GM19463 (cell line): ENCODE results near the gene PLEKHM3.

Experiments used
- ATAC-seq: cut with Tn5 transposase; IDR thresholded peaks from one replicate; pipeline ENCODE4 v1.9.1; 2021; ENCODE audit warnings: mild to moderate bottlenecking, moderate library complexity; ENCODE audit not compliant: unreplicated experiment

PLEKHM3 gene

DNA sequence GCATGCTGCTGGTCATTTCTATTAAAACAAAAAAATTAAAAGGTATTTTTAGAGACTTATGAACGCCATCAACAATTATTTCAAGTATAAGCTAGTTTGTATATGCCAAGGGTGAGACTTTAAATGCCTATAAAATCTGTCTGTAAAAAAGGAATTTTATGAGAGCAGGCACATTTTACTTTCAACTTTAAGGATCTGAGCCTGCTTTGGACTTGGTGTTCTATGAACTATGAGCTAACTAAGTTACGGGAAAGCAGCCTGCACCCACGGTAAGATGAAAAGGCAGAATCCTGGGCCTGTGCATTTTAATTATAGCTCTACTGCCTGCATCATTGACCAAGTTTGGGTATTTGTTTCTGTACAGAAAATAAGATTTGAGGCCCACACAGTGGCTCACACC lies 95.4 kb downstream of the PLEKHM3 start:
- no peak for ATAC-seq

DNA sequence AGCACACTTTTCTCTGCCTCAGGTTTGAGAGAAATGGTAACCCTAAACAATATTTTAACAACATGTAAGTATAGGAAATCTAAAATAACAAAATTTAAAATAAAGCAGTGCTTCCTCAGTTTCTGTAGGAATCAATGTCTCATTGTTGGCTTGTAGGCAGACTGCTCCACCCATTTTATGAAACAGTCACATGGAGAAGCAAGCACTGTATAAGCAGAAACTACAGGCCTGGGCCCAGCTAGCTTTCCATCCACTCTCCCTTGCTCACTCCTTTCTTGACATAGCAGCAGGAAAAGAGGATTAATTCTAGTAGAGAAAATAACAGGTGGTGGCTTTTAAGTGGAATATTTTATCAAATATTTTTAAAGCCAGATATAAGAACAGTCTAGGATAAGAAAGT lies 97.2 kb downstream of the PLEKHM3 start:
- ATAC-seq, result no peak

DNA sequence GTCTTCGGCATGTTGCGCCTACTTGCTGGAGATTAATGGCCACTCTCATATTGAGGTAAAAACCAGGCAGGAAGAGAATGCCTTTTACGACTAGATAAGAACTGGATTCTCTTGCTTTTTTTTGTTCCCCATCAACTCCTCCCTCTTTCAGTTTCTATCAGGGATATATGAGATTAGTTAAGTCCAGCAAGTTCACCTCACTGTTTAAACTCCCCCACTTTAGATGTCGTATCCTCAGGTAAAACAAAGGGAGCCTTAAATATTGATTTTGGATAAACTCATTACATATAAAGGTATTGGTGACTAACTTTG lies 98.4 kb downstream of the PLEKHM3 start:
- no peak for ATAC-seq

DNA sequence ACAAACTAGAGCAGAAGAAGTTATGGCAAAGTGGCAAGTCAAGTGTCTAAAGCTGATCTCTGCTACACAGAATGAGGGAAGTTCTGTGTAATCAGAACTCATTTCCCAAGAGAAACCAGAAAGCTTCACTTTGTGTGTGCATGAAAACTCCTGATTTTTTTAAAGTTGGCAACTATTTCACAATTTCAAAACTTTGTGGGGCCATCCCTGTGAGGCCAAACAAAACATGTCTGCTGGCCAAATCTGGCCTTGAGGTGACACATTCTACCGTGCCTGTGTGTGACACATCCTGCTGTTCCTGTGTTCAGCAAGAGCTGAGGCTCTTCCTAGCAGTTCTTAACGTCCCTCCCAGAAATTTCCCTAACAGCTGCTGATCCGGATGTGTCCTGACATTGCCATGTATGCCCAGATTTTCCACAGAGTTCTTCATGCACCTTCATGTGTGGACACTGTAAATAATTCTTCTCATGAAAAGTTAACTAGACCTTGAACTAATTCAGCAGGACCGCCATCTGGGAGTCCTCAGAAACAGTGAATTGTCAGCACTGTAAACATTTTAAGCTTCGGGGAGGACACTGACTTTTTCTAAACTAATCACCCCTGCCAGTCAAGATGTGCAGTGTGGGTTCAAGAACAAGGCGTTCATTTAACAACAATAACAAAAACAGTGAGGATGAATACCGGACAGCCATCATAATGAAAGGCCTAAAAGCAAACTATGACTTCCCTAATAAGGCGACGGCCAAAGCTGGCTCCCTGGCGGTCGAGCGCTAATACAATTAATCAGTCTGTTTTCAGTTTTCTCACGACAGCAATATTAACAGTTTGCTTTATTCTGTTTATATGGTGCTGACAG lies 99.0 kb downstream of the PLEKHM3 start:
- ATAC-seq, result no peak

DNA sequence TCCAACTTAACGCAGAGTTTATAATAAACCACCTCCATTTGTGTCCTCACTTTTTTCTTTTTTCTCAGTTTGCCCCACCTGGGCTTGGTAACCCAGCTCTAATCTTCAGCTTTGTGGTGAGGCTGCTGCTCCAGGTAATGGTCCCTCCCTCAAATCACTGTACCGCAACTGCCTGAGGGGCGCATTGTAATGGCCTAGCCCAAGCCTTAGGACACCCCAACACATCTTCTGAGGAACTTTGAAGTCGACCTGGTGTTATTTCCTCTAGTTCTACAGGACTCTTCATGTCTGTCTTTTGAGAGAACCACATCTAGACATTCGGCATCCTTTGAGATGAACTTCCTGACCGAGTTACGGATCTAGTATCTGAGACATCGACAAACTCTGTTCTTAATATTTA lies 99.7 kb downstream of the PLEKHM3 start:
- no peak for ATAC-seq

DNA sequence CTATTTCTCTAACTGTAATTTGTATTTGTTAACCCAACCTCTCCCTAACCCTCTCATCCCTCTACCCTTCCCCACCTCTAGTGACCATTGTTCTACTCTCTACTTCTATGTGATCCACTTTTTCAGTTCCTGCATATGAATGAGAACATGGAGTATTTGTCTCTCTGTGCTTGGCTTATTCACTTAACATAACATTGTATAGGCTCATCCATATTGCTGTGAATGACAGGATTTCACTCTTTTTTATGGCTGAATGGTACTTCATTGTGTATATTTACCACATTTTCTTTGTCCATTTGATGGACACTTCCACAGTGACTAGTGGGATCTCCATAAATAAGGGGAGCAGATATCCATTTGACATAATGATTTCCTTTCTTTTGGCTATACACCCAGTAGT lies 103.7 kb downstream of the PLEKHM3 start:
- ATAC-seq, result no peak

DNA sequence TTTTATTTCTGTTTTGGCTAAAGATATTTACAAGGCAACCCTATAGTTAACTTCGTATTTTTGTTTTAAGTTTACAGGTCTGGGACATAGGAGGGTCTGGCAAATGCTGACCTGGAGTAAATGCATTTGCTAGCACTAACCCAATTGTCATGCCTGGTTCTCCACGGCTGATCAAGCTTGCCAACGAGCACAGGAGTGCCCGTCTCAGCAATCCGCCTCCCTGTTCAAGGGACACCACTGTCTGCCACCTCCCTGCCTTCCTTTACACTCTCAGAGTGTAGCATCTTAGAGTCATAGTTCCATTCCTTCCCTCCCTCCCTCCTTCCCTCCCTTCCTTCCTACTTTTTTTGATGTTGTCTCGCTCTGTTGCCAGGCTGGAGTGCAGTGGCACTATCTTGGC lies 104.6 kb downstream of the PLEKHM3 start:
- no peak for ATAC-seq

DNA sequence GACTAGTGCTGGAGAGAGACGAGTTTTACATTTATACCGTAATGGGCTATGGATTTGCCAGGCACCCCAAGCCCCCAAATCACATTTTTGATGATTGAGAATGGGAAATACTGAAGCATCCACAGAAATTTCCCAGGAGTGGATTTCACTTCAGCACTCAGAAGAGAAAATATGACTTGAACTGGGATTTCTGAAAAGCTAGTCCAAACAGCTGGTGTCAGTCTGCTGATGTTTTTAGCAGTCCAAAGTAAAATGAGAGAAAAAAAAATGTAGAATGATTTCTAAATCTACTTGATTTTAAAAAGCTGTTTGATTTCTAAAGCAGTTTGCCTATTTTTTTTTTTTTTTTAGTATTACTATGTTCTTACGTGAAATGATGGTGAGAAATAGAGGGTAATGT lies 105.0 kb downstream of the PLEKHM3 start:
- ATAC-seq, result no peak

DNA sequence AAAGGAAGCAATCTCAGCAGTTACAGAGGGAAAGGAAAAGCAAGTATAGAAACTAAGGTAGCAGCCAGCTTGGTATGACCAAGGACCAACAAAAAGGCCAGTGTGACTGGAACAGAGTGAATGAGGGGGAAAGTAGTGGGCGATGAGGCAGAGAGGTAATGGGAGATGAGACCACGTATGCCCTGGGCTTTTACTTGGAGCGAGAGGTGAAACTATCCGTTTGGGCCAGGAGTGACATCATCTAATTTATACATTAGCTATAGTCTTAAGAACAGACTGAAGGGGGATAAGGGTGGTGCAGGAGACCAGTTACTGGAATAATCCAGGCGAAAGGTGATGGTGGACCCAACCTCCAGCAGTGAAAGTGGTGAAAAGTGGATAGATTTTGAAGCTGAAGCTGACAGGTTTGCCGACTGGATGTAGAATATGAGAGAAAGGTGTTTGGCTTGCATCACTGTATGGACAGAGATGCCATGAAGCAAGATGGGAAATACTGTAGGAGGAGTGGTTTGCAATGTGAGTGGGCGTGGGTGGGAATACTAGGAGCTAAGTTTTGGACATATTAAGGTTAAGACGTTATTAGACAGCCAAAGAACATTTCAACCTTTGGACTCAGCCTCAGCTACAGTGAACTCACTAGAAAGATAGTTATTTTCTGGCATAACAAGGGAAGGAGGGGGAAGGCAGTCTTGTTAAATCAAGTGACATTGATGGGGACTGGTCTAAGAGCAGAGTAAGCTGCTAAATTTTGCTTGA lies 106.0 kb downstream of the PLEKHM3 start:
- ATAC-seq, result no peak

DNA sequence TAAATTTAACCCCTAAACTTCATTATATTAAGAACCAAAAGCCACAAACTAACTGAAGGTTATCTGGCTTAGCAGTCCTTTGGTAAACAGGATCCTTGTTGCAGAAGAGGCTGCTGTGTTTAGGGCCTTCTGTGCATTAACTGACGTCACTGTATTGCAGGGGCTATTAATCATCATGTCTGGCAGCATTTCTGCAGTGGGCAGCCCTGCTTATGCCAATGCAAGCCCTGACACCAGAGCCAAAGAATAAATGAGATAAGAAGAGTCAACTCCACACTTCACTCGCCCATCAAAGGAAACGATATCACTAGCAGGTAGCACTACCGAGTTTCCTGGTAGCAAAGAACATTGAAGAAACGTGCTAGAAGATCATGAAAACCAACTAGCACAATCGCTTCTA lies 110.6 kb downstream of the PLEKHM3 start:
- ATAC-seq, result no peak

DNA sequence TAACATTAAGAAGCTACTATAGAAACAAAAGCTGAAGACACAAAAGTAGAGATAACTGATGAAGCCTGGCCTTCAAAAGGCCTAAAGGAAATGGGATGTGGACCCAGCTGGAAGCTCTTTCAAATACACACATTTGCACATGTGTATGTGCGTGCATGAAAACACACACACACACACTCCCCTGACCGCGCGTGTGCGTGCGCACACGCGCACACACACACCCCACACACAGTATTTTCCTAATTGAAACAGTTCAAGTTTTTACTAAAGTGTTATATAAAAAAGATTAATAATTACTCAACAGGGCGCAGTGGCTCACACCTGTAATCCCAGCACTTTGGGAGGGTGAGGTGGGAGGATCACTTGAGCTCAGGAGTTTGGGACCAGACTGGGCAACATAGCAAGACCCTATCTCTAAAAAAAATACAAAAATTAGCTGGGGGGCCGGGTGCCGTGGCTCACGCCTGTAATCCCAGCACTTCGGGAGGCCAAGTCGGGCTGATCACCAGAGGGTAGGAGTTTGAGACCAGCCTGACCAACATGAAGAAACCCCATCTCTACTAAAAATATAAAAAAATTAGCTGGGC lies 111.5 kb downstream of the PLEKHM3 start:
- no peak for ATAC-seq

DNA sequence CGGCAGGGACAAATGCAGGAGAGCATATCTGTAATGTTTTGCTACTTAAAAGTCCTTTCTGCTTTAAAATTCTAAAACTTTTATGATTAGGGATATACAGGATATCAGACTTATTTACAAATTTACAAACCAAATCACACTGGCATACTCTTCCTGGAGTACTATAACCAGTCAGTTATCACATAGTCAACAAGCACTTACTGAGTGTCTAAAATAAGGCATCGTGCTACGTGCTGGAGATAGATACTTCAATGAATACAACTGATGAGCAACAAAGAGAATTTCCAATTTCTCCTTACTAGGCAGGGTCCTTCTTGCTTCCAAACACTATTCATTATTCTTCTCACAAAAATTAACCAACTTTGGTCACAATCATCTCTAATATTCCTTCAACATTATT lies 113.5 kb downstream of the PLEKHM3 start:
- no peak for ATAC-seq

DNA sequence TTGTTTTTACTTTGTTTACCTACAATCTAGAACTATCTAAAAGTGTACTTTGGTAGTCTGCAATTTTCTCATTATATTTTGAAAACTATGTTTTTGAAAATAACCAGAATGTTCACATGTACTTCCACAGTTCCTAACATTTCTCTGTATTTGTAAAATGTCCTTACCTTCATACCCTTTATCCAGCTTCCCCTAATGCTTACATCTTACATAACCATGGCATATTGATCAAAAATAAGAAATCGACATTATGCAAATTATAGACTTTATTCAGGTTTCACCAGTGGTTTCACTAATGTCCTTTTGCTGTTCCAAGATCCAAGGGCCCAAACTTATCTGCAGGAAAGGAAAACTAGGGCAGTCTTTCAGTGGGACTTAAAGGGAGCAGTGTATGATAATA lies 114.1 kb downstream of the PLEKHM3 start:
- no peak for ATAC-seq

DNA sequence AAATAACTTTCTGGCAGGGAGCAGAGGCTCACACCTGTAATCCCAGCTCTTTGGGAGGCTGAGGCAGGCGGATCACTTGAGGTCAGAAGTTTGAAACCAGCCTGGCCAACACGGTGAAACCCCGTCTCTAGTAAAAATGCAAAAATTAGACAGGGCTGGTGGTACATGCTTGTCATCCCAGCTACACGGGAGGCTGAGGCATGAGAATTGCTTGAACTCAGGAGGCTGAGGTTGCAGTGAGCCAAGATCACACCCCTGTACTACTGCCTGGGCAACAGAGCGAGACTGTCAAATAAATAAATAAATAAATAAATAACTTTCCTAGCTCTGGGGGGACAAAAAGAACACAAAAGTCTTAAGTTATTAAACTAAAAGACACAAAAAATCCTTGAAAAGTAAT lies 118.8 kb downstream of the PLEKHM3 start:
- ATAC-seq, result peak; percentile 55

DNA sequence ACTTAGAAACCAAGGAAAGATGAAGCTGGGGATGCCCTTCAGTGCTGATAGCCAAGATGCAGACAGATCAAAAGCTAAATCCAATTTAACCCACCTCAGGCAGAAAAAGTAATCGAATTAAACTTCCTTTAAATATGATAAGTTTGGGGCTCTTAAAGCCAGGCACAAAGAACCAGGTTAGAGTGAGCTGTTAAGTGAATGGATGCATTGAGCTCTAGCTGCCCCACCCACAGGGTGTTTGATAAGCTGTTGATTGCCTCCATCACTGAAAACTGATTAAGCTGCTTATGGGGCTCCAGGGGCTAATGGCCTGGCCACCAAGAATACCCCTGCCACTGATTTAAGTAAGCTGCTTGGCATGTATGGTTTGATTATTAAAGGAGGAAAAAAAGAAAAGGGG lies 119.8 kb downstream of the PLEKHM3 start:
- no peak for ATAC-seq

DNA sequence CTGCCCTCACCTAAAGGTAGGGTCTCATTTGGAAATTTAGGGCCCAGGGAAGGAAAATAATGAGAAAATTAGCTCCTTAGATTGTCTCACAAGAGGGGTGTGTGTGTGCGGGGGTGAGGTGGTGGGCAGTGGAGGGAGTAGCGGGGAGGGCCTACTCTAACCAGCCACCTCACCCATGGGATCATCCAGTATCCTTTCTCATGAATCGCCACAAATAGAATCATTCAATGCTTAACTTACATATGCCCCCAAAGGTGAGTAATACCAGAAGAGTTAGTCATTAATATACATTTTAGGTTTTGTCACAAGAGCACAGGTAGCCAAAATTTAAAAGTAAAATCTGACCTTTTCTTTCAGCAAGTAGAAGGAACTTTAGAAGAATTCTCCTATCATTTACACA lies 122.1 kb downstream of the PLEKHM3 start:
- no peak for ATAC-seq

DNA sequence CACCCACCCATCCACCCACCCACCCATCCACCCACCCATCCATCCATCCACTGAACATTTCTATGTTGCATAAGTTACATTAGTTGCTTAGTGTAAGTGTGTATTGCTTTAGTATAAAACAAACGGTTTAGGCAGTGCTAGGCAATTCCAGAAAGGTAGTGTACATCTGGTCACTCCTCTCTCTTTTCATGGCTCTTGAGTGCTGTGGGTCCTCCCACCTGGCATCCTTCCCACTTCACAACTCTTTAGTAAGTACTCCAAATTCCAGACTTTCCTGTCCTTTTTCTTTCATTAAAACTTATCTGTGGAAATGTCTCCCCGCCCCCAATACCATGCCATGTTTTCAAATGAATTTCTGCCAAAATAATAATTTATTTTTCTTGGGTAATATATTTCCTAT lies 122.5 kb downstream of the PLEKHM3 start:
- ATAC-seq, result no peak

DNA sequence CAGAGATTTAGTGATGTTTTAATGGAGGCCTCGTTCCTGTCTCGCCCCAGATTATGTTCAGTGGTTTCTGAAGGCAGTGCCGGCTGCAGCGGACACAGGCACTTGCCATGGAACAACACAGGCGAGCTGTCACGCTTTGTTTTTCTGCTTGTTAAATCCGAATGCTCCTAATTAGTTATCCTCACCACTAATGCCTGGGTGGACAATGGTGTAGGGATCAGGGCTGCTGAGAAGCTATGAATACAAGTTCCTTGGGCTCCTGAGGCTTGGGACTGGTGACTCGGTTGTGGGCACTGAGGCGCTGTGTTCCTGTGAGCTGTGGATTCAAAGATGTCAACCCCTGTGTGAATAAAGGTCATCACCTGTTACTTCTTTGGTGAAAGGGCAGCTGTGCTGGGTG lies 123.5 kb downstream of the PLEKHM3 start:
- ATAC-seq, result no peak

DNA sequence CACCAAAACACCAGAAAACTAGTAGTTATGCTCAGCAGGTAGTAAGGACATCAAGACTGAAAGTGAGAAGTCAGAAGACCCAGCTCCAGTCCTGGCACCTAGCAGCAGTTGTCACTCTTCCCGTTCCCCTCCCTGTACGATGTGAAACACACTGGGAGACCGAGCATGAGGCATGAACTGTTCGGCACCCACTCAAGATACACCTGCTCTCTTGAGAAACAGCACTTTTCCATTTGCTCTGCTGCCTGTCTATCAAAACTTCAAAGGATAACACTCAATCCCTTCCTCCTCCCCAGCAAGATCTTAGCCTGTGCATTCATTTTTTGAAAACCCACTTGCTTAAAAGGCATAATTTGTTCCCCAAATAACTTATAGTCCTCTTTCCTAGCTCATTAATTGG lies 123.9 kb downstream of the PLEKHM3 start:
- no peak for ATAC-seq

DNA sequence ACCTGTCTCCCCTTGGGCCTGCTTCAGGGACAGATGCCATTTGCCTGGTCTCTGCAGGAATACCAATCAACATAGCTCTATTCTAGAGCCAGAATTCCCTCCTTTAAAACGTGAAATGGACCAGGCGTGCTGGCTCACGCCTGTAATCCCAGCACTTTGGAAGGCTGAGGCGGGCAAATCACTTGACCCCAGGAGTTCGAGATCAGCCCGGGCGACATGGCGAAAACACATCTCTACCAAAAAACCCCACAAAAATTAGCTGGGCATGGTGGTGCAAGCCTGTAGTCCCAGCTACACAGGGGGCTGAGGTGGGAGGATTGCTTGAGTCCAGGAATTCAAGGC lies 127.0 kb downstream of the PLEKHM3 start:
- no peak for ATAC-seq

DNA sequence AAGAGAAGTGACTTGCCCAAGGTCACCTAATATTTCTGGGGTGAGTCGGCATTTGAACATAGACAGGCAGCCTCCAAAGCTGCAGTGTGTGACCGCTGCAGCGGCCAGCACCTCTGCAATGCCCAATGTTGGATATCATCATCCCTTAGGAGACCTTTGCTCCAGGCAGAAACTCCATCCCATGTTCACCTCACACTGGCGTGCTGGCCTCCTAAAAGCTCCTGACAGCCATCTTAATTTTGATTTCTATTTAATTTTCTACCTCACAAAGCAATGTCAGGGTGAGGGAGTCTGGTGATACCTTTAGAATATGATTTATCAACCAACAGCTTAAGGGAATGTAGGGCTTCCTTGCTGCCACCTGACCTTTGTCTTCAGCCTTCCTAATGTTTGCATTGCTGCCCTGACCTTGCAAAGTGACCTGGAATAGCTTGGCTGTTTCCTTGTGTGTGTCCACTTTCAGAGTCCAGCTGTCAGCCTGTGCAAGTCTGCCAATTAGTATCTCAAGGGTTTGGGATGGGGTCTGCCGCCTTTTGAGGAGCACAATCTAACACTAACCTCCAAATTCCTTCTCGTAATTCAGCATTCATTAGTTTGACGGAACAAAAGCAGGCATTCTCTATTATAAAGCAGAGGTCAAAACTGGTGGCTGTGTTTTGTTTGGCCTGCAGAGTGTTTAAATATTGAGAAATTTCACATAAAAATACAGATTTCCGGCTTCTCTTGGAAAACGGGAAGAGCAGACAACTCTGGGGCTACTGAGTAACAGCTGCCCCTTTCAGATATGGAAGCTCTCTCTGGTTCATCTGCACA lies 127.6 kb downstream of the PLEKHM3 start:
- ATAC-seq, result no peak
